HG02852 (cell line): Measurements from ENCODE around the gene AHNAK2.
"Not testable (repeated sequence)": the region's sequence is repeated elsewhere in the genome, so short reads cannot be mapped to it uniquely, and the experiment has no call there.

Experiments
- ATAC-seq: cut with Tn5 transposase; IDR thresholded peaks from one replicate; pipeline ENCODE4 v1.9.1; 2021; ENCODE audit warnings: mild to moderate bottlenecking, moderate library complexity; ENCODE audit not compliant: unreplicated experiment

Gene AHNAK2

GRCh38 chr14:104954746-104955395, 23.3 kb downstream of the AHNAK2 start:
- no peak for ATAC-seq

- ATAC-seq, result no peak
These were observed 24.1 kb downstream of the AHNAK2 start for GRCh38 chr14:104953896-104954656.

- ATAC-seq, result no peak
These were observed 25.1 kb downstream of the AHNAK2 start for GRCh38 chr14:104953097-104953496.

- not testable (repeated sequence) for ATAC-seq
These were observed 26.1 kb downstream of the AHNAK2 start for GRCh38 chr14:104951863-104952657.

GRCh38 chr14:104950701-104951100, 27.5 kb downstream of the AHNAK2 start:
- ATAC-seq, result not testable (repeated sequence)

GRCh38 chr14:104950021-104950420, 28.2 kb downstream of the AHNAK2 start:
- ATAC-seq, result no peak

GRCh38 chr14:104949406-104949955, 28.7 kb downstream of the AHNAK2 start:
- not testable (repeated sequence) for ATAC-seq

GRCh38 chr14:104948736-104949031, 29.5 kb downstream of the AHNAK2 start:
- ATAC-seq, result no peak

- not testable (repeated sequence) for ATAC-seq
These were observed 30.1 kb downstream of the AHNAK2 start for GRCh38 chr14:104947881-104948735.

GRCh38 chr14:104947201-104947600, 31.0 kb downstream of the AHNAK2 start:
- not testable (repeated sequence) for ATAC-seq

GRCh38 chr14:104945986-104946965, 31.9 kb downstream of the AHNAK2 start:
- not testable (repeated sequence) for ATAC-seq

- not testable (repeated sequence) for ATAC-seq
These were observed 32.9 kb downstream of the AHNAK2 start for GRCh38 chr14:104945266-104945665.

GRCh38 chr14:104944436-104945205, 33.6 kb downstream of the AHNAK2 start:
- ATAC-seq, result not testable (repeated sequence)

GRCh38 chr14:104944016-104944308, 34.2 kb downstream of the AHNAK2 start:
- not testable (repeated sequence) for ATAC-seq

- ATAC-seq, result not testable (repeated sequence)
These were observed 34.8 kb downstream of the AHNAK2 start for GRCh38 chr14:104943216-104944015.

- no peak for ATAC-seq
These were observed 35.6 kb downstream of the AHNAK2 start for GRCh38 chr14:104942586-104942985.

- ATAC-seq, result no peak
These were observed 36.4 kb downstream of the AHNAK2 start for GRCh38 chr14:104941508-104942365.
